ENCODE results near the gene CACNG4.

GRCh38 chr17:66975188-66975587 lies 10.7 kb downstream of the CACNG4 start:
- TF ChIP-seq CTCF (IDR thresholded peaks at IDR 0.05 in 8 of 11, conservative IDR thresholded peaks at IDR 0.05 in 3 of 11) = no peak
- TF ChIP-seq POLR2A (IDR thresholded peaks at IDR 0.05) = no peak
- no peak for TF ChIP-seq POLR2AphosphoS5 (IDR thresholded peaks at IDR 0.05)

All from spleen (tissue), 7 donors.